Measurements from ENCODE around the gene CPEB4.

The CPEB4 gene

GRCh38 chr5:173989432-173990082 lies 101.4 kb downstream of the CPEB4 start:
- Histone ChIP-seq H3K27ac (ENCODE audit: low read length) (no peak overlapping the region), H3K4me3 (ENCODE audit: low read length in 2 of 2) (no peak overlapping the region), H3K36me3 (ENCODE audit: control insufficient read depth in 2 of 2, insufficient read depth in 2 of 2, low read length in 2 of 2) (no peaks in the 10 kb centered on the region), H3K27me3 (ENCODE audit: control insufficient read depth in 1 of 2, insufficient read depth in 2 of 2, low read length in 2 of 2) (no peaks in the 10 kb centered on the region), H3K9me3 (ENCODE audit: control insufficient read depth in 2 of 2, low read length in 2 of 2) (no peaks in the 10 kb centered on the region), H3K4me1 (ENCODE audit: control insufficient read depth, insufficient read depth, low read length) (no peaks in the 10 kb centered on the region), H3K9ac (ENCODE audit: low read length in 2 of 2) (no peak overlapping the region)

DNA sequence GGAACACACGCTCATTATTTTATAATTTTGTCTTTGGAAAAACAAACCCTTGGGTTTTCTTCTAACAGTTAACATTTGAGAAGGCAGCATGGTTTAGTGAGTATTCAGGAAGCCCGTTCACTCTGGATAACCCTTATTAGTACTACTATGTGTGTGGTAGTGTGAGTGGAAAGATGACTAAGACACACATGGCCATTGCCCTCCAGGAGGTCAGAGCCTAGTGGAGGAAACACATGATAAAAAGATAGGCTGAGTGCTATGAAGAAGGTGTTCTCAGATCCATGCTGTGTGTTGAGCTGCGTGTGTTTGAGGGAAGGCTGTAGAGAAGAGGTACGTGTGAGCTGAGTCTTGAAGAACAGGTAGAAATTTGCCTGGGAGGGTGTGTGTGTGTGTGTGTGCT lies 109.2 kb downstream of the CPEB4 start:
- Histone ChIP-seq H3K27me3 (ENCODE audit: control insufficient read depth in 1 of 2, insufficient read depth in 2 of 2, low read length in 2 of 2) (no peaks in the 10 kb centered on the region), H3K36me3 (ENCODE audit: control insufficient read depth in 2 of 2, insufficient read depth in 2 of 2, low read length in 2 of 2) (no peaks in the 10 kb centered on the region), H3K4me1 (ENCODE audit: control insufficient read depth, insufficient read depth, low read length) (no peaks in the 10 kb centered on the region), H3K9ac (ENCODE audit: low read length in 2 of 2) (no peak overlapping the region), H3K4me3 (ENCODE audit: low read length in 2 of 2) (no peak overlapping the region), H3K27ac (ENCODE audit: low read length) (no peak overlapping the region), H3K9me3 (ENCODE audit: control insufficient read depth in 2 of 2, low read length in 2 of 2) (no peaks in the 10 kb centered on the region)

DNA sequence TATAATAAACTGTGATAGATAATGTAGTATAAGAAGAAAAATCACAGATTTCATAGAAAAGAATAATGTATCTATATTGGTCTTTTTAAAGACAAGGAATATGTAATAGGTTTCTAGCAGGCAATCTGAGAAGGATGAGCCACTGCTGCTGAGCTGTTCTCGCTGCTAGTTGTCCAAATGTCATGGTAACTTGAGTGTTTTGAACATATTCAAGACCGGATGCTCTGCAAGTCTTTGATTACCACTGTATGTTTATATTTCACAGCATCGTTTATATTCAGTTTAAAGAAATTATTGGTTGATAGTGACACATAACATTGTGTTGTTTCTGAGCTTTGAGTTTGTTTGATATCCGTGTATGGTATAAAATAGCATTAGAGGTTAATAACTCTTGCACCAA lies 110.4 kb downstream of the CPEB4 start:
- Histone ChIP-seq H3K9ac (ENCODE audit: low read length in 2 of 2) (no peak overlapping the region), H3K9me3 (ENCODE audit: control insufficient read depth in 2 of 2, low read length in 2 of 2) (no peaks in the 10 kb centered on the region), H3K27me3 (ENCODE audit: control insufficient read depth in 1 of 2, insufficient read depth in 2 of 2, low read length in 2 of 2) (no peaks in the 10 kb centered on the region), H3K4me1 (ENCODE audit: control insufficient read depth, insufficient read depth, low read length) (no peaks in the 10 kb centered on the region), H3K27ac (ENCODE audit: low read length) (no peak overlapping the region), H3K4me3 (ENCODE audit: low read length in 2 of 2) (no peak overlapping the region), H3K36me3 (ENCODE audit: control insufficient read depth in 2 of 2, insufficient read depth in 2 of 2, low read length in 2 of 2) (no peaks in the 10 kb centered on the region)

DNA sequence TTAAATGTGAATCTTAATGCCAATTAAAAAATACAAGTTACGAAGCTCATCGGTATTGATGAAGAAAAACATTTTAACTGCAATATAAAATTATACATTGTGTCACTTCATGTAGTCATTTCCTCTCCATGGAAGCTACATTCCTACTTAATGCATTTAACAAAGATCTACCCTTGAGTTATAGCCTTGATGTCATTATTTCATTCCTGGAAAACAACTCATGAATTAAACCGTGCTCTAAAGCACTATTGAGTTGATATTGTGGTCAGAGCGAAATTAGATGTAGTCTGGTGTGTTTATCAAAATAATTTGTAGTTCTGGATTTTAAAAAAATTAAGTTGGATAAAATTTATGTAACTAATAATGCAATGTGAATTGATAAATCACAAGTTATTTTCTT lies 111.9 kb downstream of the CPEB4 start:
- Histone ChIP-seq H3K4me3 (ENCODE audit: low read length in 2 of 2) (no peak overlapping the region), H3K36me3 (ENCODE audit: control insufficient read depth in 2 of 2, insufficient read depth in 2 of 2, low read length in 2 of 2) (no peaks in the 10 kb centered on the region), H3K9ac (ENCODE audit: low read length in 2 of 2) (no peak overlapping the region), H3K9me3 (ENCODE audit: control insufficient read depth in 2 of 2, low read length in 2 of 2) (no peaks in the 10 kb centered on the region), H3K27me3 (ENCODE audit: control insufficient read depth in 1 of 2, insufficient read depth in 2 of 2, low read length in 2 of 2) (no peaks in the 10 kb centered on the region), H3K4me1 (ENCODE audit: control insufficient read depth, insufficient read depth, low read length) (no peaks in the 10 kb centered on the region), H3K27ac (ENCODE audit: low read length) (no peak overlapping the region)

DNA sequence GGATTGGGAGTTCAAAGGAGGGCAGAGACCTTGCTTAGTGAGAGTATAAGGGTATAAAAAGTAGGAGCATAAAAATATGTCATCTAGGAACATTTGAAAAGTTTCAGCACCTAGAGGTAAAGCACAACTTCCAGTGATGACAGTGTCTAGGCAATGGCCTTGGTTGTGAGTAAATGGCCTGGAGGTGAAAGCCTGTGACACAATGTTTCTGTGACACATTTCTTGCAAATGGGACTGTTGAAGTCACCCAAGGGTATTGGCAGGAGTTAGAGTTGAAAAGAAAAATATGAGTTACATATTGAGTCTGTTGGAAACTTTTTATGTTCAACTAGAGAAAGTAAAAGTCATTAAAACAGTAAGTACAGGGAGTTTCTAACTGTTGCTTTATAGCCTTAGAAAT lies 115.6 kb downstream of the CPEB4 start:
- Histone ChIP-seq H3K4me1 (ENCODE audit: control insufficient read depth, insufficient read depth, low read length) (no peaks in the 10 kb centered on the region), H3K9me3 (ENCODE audit: control insufficient read depth in 2 of 2, low read length in 2 of 2) (no peaks in the 10 kb centered on the region), H3K9ac (ENCODE audit: low read length in 2 of 2) (no peak overlapping the region), H3K27me3 (ENCODE audit: control insufficient read depth in 1 of 2, insufficient read depth in 2 of 2, low read length in 2 of 2) (no peaks in the 10 kb centered on the region), H3K36me3 (ENCODE audit: control insufficient read depth in 2 of 2, insufficient read depth in 2 of 2, low read length in 2 of 2) (no peaks in the 10 kb centered on the region), H3K4me3 (ENCODE audit: low read length in 2 of 2) (no peak overlapping the region), H3K27ac (ENCODE audit: low read length) (no peak overlapping the region)

DNA sequence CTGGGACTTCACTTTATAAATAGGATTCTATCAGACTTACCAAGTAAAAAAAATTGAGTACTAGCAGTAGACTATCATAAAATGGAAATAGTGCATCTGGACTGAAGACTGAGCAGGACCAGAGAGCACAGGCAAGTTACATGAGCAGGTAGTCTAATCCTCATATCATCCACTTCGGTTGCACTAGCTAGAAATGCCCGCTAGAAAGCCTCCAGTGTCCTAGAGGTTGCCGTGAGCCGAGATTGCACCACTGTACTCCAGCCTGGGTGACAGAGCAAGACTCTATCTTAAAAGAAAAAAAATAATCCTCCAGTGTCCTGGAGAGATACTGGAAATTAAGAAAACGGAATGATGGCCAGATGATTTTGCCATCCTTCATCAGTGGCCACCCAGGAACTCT lies 120.8 kb downstream of the CPEB4 start:
- no peaks in the 10 kb centered on the region for H3K4me1 ChIP-seq (ENCODE audit: control insufficient read depth, insufficient read depth, low read length)
- no peaks in the 10 kb centered on the region for H3K27me3 ChIP-seq (ENCODE audit: control insufficient read depth in 1 of 2, insufficient read depth in 2 of 2, low read length in 2 of 2)
- no peak overlapping the region for H3K9ac ChIP-seq (ENCODE audit: low read length in 2 of 2)
- H3K9me3 ChIP-seq (ENCODE audit: control insufficient read depth in 2 of 2, low read length in 2 of 2) = no peaks in the 10 kb centered on the region
- H3K27ac ChIP-seq (ENCODE audit: low read length) = no peak overlapping the region
- no peaks in the 10 kb centered on the region for H3K36me3 ChIP-seq (ENCODE audit: control insufficient read depth in 2 of 2, insufficient read depth in 2 of 2, low read length in 2 of 2)
- H3K4me3 ChIP-seq (ENCODE audit: low read length in 2 of 2) = no peak overlapping the region

DNA sequence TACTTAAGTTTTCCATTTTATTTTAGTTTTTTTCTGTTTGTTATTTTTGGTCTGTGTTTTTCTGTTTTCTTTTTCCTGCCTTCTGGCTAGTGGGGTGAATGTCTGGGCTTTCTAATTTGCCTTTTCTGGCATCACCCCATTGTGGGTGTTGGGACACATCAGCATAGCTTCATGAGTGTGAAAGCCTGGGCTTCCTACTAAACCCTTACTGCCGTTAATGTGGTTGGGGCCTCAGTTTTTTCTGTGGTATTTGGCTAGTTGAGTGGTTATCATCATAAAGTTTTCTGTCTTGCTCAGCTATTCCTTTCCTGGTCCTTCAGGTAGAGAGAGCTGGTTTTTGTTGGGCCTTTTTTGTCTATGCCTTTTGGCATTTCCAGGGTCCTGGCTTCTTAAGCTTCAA lies 122.2 kb downstream of the CPEB4 start:
- H3K27me3 ChIP-seq (ENCODE audit: control insufficient read depth in 1 of 2, insufficient read depth in 2 of 2, low read length in 2 of 2) = no peaks in the 10 kb centered on the region
- no peaks in the 10 kb centered on the region for H3K9me3 ChIP-seq (ENCODE audit: control insufficient read depth in 2 of 2, low read length in 2 of 2)
- H3K4me3 ChIP-seq (ENCODE audit: low read length in 2 of 2) = no peak overlapping the region

DNA sequence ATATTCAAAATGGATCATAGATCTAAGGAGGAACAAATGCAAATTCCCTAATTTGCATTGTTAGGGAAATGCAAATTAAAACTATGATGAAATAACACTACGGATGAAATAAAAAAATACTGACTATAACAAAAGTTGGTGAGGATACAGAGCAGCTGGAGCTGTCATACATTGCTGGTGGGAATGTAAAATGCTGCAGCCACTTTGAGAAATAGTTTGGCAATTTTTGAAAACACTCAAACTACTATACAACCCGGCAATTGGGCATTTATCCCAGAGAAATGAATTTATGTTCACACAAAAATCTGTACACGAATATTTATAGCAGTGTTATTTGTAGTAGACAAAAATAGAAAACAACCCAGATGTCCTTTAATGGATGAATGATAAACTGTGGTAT lies 123.3 kb downstream of the CPEB4 start:
- H3K4me3 ChIP-seq (ENCODE audit: low read length in 2 of 2) = no peak overlapping the region
- no peaks in the 10 kb centered on the region for H3K27me3 ChIP-seq (ENCODE audit: control insufficient read depth in 1 of 2, insufficient read depth in 2 of 2, low read length in 2 of 2)
- no peak overlapping the region for H3K9ac ChIP-seq (ENCODE audit: low read length in 2 of 2)
- no peak overlapping the region for H3K27ac ChIP-seq (ENCODE audit: low read length)
- H3K36me3 ChIP-seq (ENCODE audit: control insufficient read depth in 2 of 2, insufficient read depth in 2 of 2, low read length in 2 of 2) = no peaks in the 10 kb centered on the region
- H3K9me3 ChIP-seq (ENCODE audit: control insufficient read depth in 2 of 2, low read length in 2 of 2) = no peaks in the 10 kb centered on the region
- H3K4me1 ChIP-seq (ENCODE audit: control insufficient read depth, insufficient read depth, low read length) = no peaks in the 10 kb centered on the region

More for the DNA sequence above, 122.2 kb downstream of the CPEB4 start:
- no peak overlapping the region for H3K27ac ChIP-seq (ENCODE audit: low read length)
- no peak overlapping the region for H3K9ac ChIP-seq (ENCODE audit: low read length in 2 of 2)
- H3K36me3 ChIP-seq (ENCODE audit: control insufficient read depth in 2 of 2, insufficient read depth in 2 of 2, low read length in 2 of 2) = no peaks in the 10 kb centered on the region
- no peaks in the 10 kb centered on the region for H3K4me1 ChIP-seq (ENCODE audit: control insufficient read depth, insufficient read depth, low read length)

All from stomach smooth muscle (tissue), 2 donors.